K562 (cell line): ENCODE data around the gene NBEA. TPM values are rescaled to one million over a fixed set of nuclear protein-coding genes. Genes with fewer than 3 reads are reported as not detected.

Source experiments
- ATAC-seq: fragments of 200-7000 bp; cut with Tn5 transposase; 3 replicates; pipeline ENCODE4 v1.9.1; 2020; ENCODE audit warnings: moderate library complexity
- BruUV-seq: library from RNA; stranded (reverse); fragments of 400-500 nt; replicated peaks from 2 replicates; lab custom pipeline; 2021; lab: Mats Ljungman, UMichigan
- CTCF ChIA-PET: fragments of 300-600 bp; formaldehyde crosslinking; extraction: SDS; loops from one replicate; lab custom pipeline; 2021; ENCODE audit warnings: low intra/inter-chr PET ratio; lab: Yijun Ruan, JAX
- POLR2A ChIA-PET: fragments of 300-600, 350-650 bp; sonication (Branson Sonifier 250); formaldehyde crosslinking; extraction: SDS; loops from one replicate; lab custom pipeline; 2021; ENCODE audit warnings: antibody characterized with exemption, inconsistent platforms; lab: Yijun Ruan, JAX
- DNase-seq, 4 experiments: peaks; one replicate each; pipeline versions ENCODE4 v3.0.0 to v3.0.0-alpha.2; 2011 to 2018; ENCODE audit warnings: low spot score in 3 of 4, mixed read lengths in 3 of 4; ENCODE audit errors: extremely low read depth in 1 of 4
- FAIRE-seq: peaks from 2 replicates; lab custom pipeline; 2011; peaks lifted over from hg19 to GRCh38; lab: Jason Lieb, UNC
- H2AFZ ChIP-seq: 2 replicates; pipeline ENCODE4 v1.6.0; 2011; ENCODE audit warnings: low read depth, low read length, control low read depth, inconsistent platforms
- H3K27ac ChIP-seq: fragments of 200-600 bp; 3 replicates; pipeline ENCODE4 v1.8.0; 2011; ENCODE audit warnings: low read depth, mild to moderate bottlenecking, control low read depth, inconsistent platforms, low read length, moderate library complexity, mixed read lengths; ENCODE audit errors: extremely low read depth
- H3K27me3 ChIP-seq, 2 experiments: fragments of 300-600 bp in 1 of 2; 2 replicates in 1 of 2; 3 replicates in 1 of 2; pipeline versions ENCODE4 v1.6.0 to v1.8.0; 2011; ENCODE audit warnings: inconsistent platforms in 2 of 2, low read length in 2 of 2, mild to moderate bottlenecking in 1 of 2, mixed read lengths in 1 of 2, moderate library complexity in 1 of 2; ENCODE audit not compliant: control insufficient read depth in 2 of 2, insufficient read depth in 2 of 2
- H3K36me3 ChIP-seq: fragments of 300-600 bp; 3 replicates; pipeline ENCODE4 v1.8.0; 2011; ENCODE audit warnings: mild to moderate bottlenecking, low read length, inconsistent platforms; ENCODE audit not compliant: control insufficient read depth, insufficient read depth
- H3K4me1 ChIP-seq, 2 experiments: fragments of 200-600 bp in 1 of 2; replicated peaks in 1 of 2; 2 replicates in 1 of 2; 3 replicates in 1 of 2; pipeline versions ENCODE4 v1.5.1 to v1.8.0; 2011; ENCODE audit warnings: inconsistent platforms in 2 of 2, low read length in 2 of 2, mild to moderate bottlenecking in 1 of 2, mixed read lengths in 1 of 2, moderate library complexity in 1 of 2; ENCODE audit not compliant: control insufficient read depth in 2 of 2, insufficient read depth in 2 of 2
- H3K4me2 ChIP-seq: 2 replicates; pipeline ENCODE4 v1.6.1; 2011; ENCODE audit warnings: low read length, control low read depth, inconsistent platforms, mixed read lengths; ENCODE audit not compliant: insufficient read depth
- H3K4me3 ChIP-seq: fragments of 200-600 bp; sonication (generic), shearing (Covaris generic); 2 replicates; pipeline ENCODE4 v1.5.1; 2016; ENCODE audit warnings: control low read depth, inconsistent platforms
- H3K79me2 ChIP-seq: fragments of 200-600 bp; 3 replicates; pipeline ENCODE4 v1.8.0; 2011; ENCODE audit warnings: low read length, inconsistent platforms; ENCODE audit not compliant: control insufficient read depth, insufficient read depth
- H3K9ac ChIP-seq, 2 experiments: 2 replicates each; pipeline versions ENCODE4 v1.6.0 to v1.6.1; 2011; ENCODE audit warnings: low read depth in 2 of 2, low read length in 2 of 2, control low read depth in 1 of 2, inconsistent platforms in 1 of 2, mild to moderate bottlenecking in 1 of 2, mixed read lengths in 1 of 2; ENCODE audit not compliant: insufficient read depth in 1 of 2
- H3K9me1 ChIP-seq: one replicate; pipeline ENCODE4 v1.6.0; 2011; ENCODE audit warnings: inconsistent platforms, mild to moderate bottlenecking, low read length, moderate library complexity; ENCODE audit not compliant: control insufficient read depth, insufficient read depth
- H3K9me3 ChIP-seq: replicated peaks from 2 replicates; pipeline ENCODE4 v1.5.1; 2011; ENCODE audit warnings: low read depth, low read length, inconsistent platforms; ENCODE audit not compliant: control insufficient read depth, insufficient read depth
- H4K20me1 ChIP-seq: replicated peaks from 2 replicates; pipeline ENCODE4 v1.6.1; 2011; ENCODE audit warnings: low read length, inconsistent platforms, mixed read lengths; ENCODE audit not compliant: control insufficient read depth, insufficient read depth
- BCL6 ChIP-seq: fragments of 250-450 bp; sonication (Bioruptor Pico); IDR thresholded peaks from 2 replicates; pipeline ENCODE4 v1.4.0; 2020
- CGGBP1 ChIP-seq: fragments of 250-450 bp; sonication (Bioruptor Pico); IDR thresholded peaks from 2 replicates; pipeline ENCODE4 v1.9.0; 2021; ENCODE audit warnings: mild to moderate bottlenecking
- E2F8 ChIP-seq: fragments of 450-650 bp; IDR thresholded peaks from 2 replicates; pipeline ENCODE4 v1.7.1; 2018; ENCODE audit warnings: mild to moderate bottlenecking, low read depth; ENCODE audit not compliant: partially characterized antibody
- FOXJ2 ChIP-seq: fragments of 200-800 bp; sonication (Bioruptor generic); IDR thresholded peaks from 2 replicates; pipeline ENCODE4 v1.6.1; 2016; ENCODE audit warnings: missing genetic modification characterization, missing compliant biosample characterization
- NFATC3 ChIP-seq: fragments of 450-650 bp; IDR thresholded peaks from 2 replicates; pipeline ENCODE4 v1.6.1; 2017; ENCODE audit warnings: mild to moderate bottlenecking
- POU5F1 ChIP-seq: fragments of 150-350 bp; IDR thresholded peaks from 2 replicates; pipeline ENCODE4 v1.6.1; 2014; ENCODE audit warnings: borderline replicate concordance, low read length, low read depth, mild to moderate bottlenecking; ENCODE audit not compliant: partially characterized antibody
- SNAPC5 ChIP-seq: fragments of 250-450 bp; sonication (Bioruptor Pico); IDR thresholded peaks from 2 replicates; pipeline ENCODE4 v1.8.0; 2021; ENCODE audit warnings: moderate library complexity, mild to moderate bottlenecking, inconsistent platforms
- SNRNP70 ChIP-seq: fragments of 200-400 bp; formaldehyde crosslinking; optimal IDR thresholded peaks from 2 replicates; pipeline ENCODE3; 2017; ENCODE audit warnings: low read depth, low read length
- SP1 ChIP-seq: sonication (generic); formaldehyde crosslinking; IDR thresholded peaks from 2 replicates; pipeline ENCODE4 v1.8.1; 2022; ENCODE audit warnings: mild to moderate bottlenecking, missing genetic modification reagents
- ZBTB5 ChIP-seq: fragments of 450-650 bp; IDR thresholded peaks from 2 replicates; pipeline ENCODE4 v1.6.1; 2017; ENCODE audit warnings: antibody characterized with exemption
- ZFP30 ChIP-seq: fragments of 250-450 bp; sonication (Bioruptor Pico); IDR thresholded peaks from 2 replicates; pipeline ENCODE4 v1.8.0; 2022; ENCODE audit warnings: moderate library complexity, mild to moderate bottlenecking, inconsistent platforms, borderline replicate concordance
- ZNF277 ChIP-seq: fragments of 250-450 bp; sonication (Bioruptor Pico); IDR thresholded peaks from 2 replicates; pipeline ENCODE4 v1.8.0; 2022; ENCODE audit warnings: inconsistent platforms, mild to moderate bottlenecking, moderate library complexity, borderline replicate concordance
- WGBS: fragments of 100-300 bp; shearing (Covaris generic); methylation state at CpG from one replicate; pipeline ENCODE4 v1.1.6; 2016; ENCODE audit warnings: low coverage, mixed read lengths; ENCODE audit not compliant: insufficient coverage; ENCODE audit errors: missing lambda C conversion rate; 5-methylcytosine and 5-hydroxymethylcytosine counted together
- in situ Hi-C: fragments of 300-500 bp; cut with MboI; formaldehyde crosslinking; loops from 4 replicates; pipeline ENCODE4 v1.15.0; 2018; ENCODE audit warnings: inconsistent platforms, mixed read lengths
- intact Hi-C: fragments of 100-400 bp; cut with micrococcal nuclease; formaldehyde crosslinking; loops from 2 replicates; pipeline ENCODE4 v1.14.2; 2022
- polyA plus RNA-seq, 8 experiments: library from polyadenylated mRNA; depleted of rRNA in 4 of 8; stranded (reverse) in 5 of 8; unstranded in 3 of 8; fragments of >200 nt; fragmentation: Nextera tagmentation in 2 of 8; fragmentation: Illumina TruSeq in 1 of 8; extraction: Ambion mirVana in 2 of 8; extraction: Trizol in 1 of 8; gene quantifications; 2 replicates each; pipeline versions ENCODE4 v1.2.1 to v1.2.3, GENCODE V29; 2011 to 2014; ENCODE audit warnings: inconsistent platforms in 1 of 8, missing spikeins in 1 of 8
- total RNA-seq, 7 experiments: library from RNA; depleted of rRNA in 6 of 7; stranded (reverse); fragments of >200 nt in 6 of 7; fragmentation: Illumina TruSeq in 2 of 7; extraction: Trizol in 2 of 7; gene quantifications; 2 replicates each; pipeline versions ENCODE4 v1.2.1 to v1.2.3, GENCODE V29; 2011 to 2021; ENCODE audit warnings: low replicate concordance in 1 of 7
- TF ChIP-seq, protein P1 (sequence below), 2 experiments: IDR thresholded peaks in 1 of 2; conservative IDR thresholded peaks in 1 of 2; 2 replicates each; pipeline ENCODE4 v1.6.1; 2016; ENCODE audit warnings: low read depth in 2 of 2, mild to moderate bottlenecking in 1 of 2, missing compliant biosample characterization in 1 of 2, missing genetic modification characterization in 1 of 2, moderate library complexity in 1 of 2

NBEA gene
- total and polyA plus RNA-seq, 9 of the 15 experiments (the other 6 are each of a cell fraction or from before 2014, with no cell fraction given), result 0.03 to 0.94 (median 0.05) TPM; not detected in 2

GRCh38 chr13:35527451-35527850 is 585.4 kb downstream of the NBEA start:
- in situ Hi-C loops (no loop called here), intact Hi-C loops (no loop called here)
- POLR2A ChIA-PET, result no interaction called here
- no peaks in the 10 kb centered on the region for H3K79me2 ChIP-seq
- no peak for ATAC-seq
- H4K20me1 ChIP-seq, result no peaks in the 10 kb centered on the region
- DNase-seq, result no peak
- 2% methylated on average over 10 of the region's 10 CpGs for WGBS
- BruUV-seq, result no TSS peak
- H3K36me3 ChIP-seq, result no peaks in the 10 kb centered on the region
- H3K9me3 ChIP-seq, result no peaks in the 10 kb centered on the region
- H2AFZ ChIP-seq, result no peak overlapping the region
- H3K27me3 ChIP-seq, result no peaks in the 10 kb centered on the region
- no peak overlapping the region for H3K4me3 ChIP-seq
- no peak for FAIRE-seq
- CTCF ChIA-PET, result no interaction called here
- no peaks in the 10 kb centered on the region for H3K4me1 ChIP-seq
- H3K9me1 ChIP-seq, result no peaks in the 10 kb centered on the region
- H3K9ac ChIP-seq, result no peak overlapping the region
- H3K27ac ChIP-seq, result no peak overlapping the region
- H3K4me2 ChIP-seq, result no peak overlapping the region
- no peak for TF ChIP-seq FOXJ2
- no peak for TF ChIP-seq ZFP30 (CRISPR knock-in tag)
- no peak for TF ChIP-seq SNAPC5 (CRISPR knock-in tag)
- TF ChIP-seq, protein P1, sequence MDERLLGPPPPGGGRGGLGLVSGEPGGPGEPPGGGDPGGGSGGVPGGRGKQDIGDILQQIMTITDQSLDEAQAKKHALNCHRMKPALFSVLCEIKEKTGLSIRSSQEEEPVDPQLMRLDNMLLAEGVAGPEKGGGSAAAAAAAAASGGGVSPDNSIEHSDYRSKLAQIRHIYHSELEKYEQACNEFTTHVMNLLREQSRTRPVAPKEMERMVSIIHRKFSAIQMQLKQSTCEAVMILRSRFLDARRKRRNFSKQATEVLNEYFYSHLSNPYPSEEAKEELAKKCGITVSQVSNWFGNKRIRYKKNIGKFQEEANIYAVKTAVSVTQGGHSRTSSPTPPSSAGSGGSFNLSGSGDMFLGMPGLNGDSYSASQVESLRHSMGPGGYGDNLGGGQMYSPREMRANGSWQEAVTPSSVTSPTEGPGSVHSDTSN (CRISPR knock-in tag; IDR thresholded peaks at IDR 0.05; ENCODE audit: low read depth), result no peak
- TF ChIP-seq, protein P1 (tag; conservative IDR thresholded peaks at IDR 0.05; ENCODE audit: low read depth), result no peak
- TF ChIP-seq ZNF277 (CRISPR knock-in tag), result no peak
- TF ChIP-seq BCL6 (CRISPR knock-in tag), result no peak
- no peak for TF ChIP-seq NFATC3
- no peak for TF ChIP-seq SP1 (CRISPR knock-in tag)
- no peak for TF ChIP-seq E2F8
- TF ChIP-seq CGGBP1 (CRISPR knock-in tag), result no peak
- no peak for TF ChIP-seq SNRNP70
- TF ChIP-seq POU5F1, result no peak
- no peak for TF ChIP-seq ZBTB5
